ENCODE measurements around the gene NPNT.

DNA sequence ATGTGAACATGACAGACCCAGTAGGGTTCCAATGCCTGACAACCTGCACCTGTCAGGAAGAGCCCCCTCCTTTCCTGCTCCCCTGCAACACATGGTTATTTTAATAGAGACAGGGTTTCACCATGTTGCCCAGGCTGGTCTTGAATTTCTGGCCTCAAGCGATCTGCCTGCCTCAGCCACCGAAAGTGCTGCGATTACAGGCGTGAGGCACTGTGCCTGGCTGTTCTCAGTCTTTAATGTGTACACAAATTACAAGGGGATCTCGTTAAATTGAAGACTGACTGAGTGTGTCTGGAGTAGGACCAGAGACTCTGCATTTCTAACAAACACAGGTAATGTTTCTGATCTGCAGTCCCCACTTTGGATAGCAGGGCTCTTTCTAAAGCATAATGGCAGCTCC, 55.4 kb downstream of the NPNT start:
- no peak for TF ChIP-seq CTCF (conservative IDR thresholded peaks at IDR 0.05)
- no peak for TF ChIP-seq ZFX (IDR thresholded peaks at IDR 0.05)

Data from C4-2B (cell line).